B cell (primary cell): ENCODE measurements around the gene CNOT8. TPM values are rescaled to one million over a fixed set of nuclear protein-coding genes. Genes with fewer than 3 reads are reported as not detected.

Experiments used
- ATAC-seq: fragments of 200-7000 bp; cut with Tn5 transposase; one replicate; pipeline ENCODE4 v1.10.0; 2021; ENCODE audit warnings: low read depth, mild to moderate bottlenecking, moderate number of reproducible peaks, moderate library complexity
- CTCF ChIA-PET: fragments of 350-600 bp; sonication (Branson Sonifier 250); formaldehyde crosslinking; loops from one replicate; lab custom pipeline; 2021; ENCODE audit warnings: antibody characterized with exemption, inconsistent platforms; lab: Charles Lee
- POLR2A ChIA-PET: fragments of 350-600 bp; sonication (Branson Sonifier 250); formaldehyde crosslinking; loops from one replicate; lab custom pipeline; 2021; ENCODE audit warnings: antibody characterized with exemption; lab: Charles Lee
- DNase-seq: peaks from one replicate; pipeline ENCODE4 v3.0.0; 2013
- H2AFZ ChIP-seq: 2 replicates; pipeline ENCODE4 v1.6.1; 2012; ENCODE audit warnings: mild to moderate bottlenecking, low read depth, low read length; ENCODE audit not compliant: insufficient read depth, poor library complexity, severe bottlenecking
- H3K27ac ChIP-seq, 2 donors: 1 replicate in 1 of 2; 2 replicates in 1 of 2; pipeline ENCODE4 v1.5.1; 2012 to 2013; ENCODE audit warnings: low read length in 2 of 2, mild to moderate bottlenecking in 2 of 2, moderate library complexity in 1 of 2
- H3K27me3 ChIP-seq, 4 experiments: fragments of 200-600 bp in 1 of 4; sonication (generic) in 1 of 4; replicated peaks in 1 of 4; 1 replicate in 2 of 4; 2 replicates in 2 of 4; pipeline versions ENCODE4 v1.6.1 to v1.7.0; 2013 to 2016; ENCODE audit warnings: low read length in 3 of 4, mild to moderate bottlenecking in 2 of 4, mixed read lengths in 1 of 4, moderate library complexity in 1 of 4; ENCODE audit not compliant: insufficient read depth in 4 of 4, control insufficient read depth in 3 of 4; ENCODE audit errors: control extremely low read depth in 1 of 4
- H3K36me3 ChIP-seq, 2 experiments: replicated peaks in 1 of 2; 1 replicate in 1 of 2; 2 replicates in 1 of 2; pipeline versions ENCODE4 v1.6.1 to v1.7.1; 2013; ENCODE audit warnings: low read length in 1 of 2; ENCODE audit not compliant: insufficient read depth in 2 of 2, control insufficient read depth in 1 of 2; ENCODE audit errors: control extremely low read depth in 1 of 2, extremely low read depth in 1 of 2
- H3K4me1 ChIP-seq, 2 donors: fragments of 200-600 bp in 1 of 2; sonication (generic) in 1 of 2; 1 replicate in 1 of 2; 2 replicates in 1 of 2; pipeline versions ENCODE4 v1.5.1 to v1.6.1; 2013 to 2017; ENCODE audit warnings: low read length in 2 of 2; ENCODE audit not compliant: control insufficient read depth in 2 of 2, insufficient read depth in 2 of 2
- H3K4me2 ChIP-seq: replicated peaks from 2 replicates; pipeline ENCODE3; 2012; ENCODE audit warnings: mild to moderate bottlenecking, low read depth, low read length; ENCODE audit not compliant: poor library complexity, severe bottlenecking
- H3K4me3 ChIP-seq, 5 experiments: fragments of 200-600 bp in 1 of 5; sonication (generic) in 1 of 5; 1 replicate in 3 of 5; 2 replicates in 2 of 5; pipeline versions ENCODE4 v1.5.1 to v1.7.0; 2011 to 2016; ENCODE audit warnings: low read length in 4 of 5, mild to moderate bottlenecking in 4 of 5, low read depth in 2 of 5, control low read depth in 1 of 5, moderate library complexity in 1 of 5; ENCODE audit not compliant: insufficient read depth in 1 of 5; ENCODE audit errors: control extremely low read depth in 1 of 5, extremely low read depth in 1 of 5
- H3K79me2 ChIP-seq: fragments of 200-600 bp; sonication (generic); one replicate; pipeline ENCODE4 v1.6.0; 2016; ENCODE audit warnings: low read length; ENCODE audit not compliant: control insufficient read depth, insufficient read depth
- H3K9ac ChIP-seq: fragments of 200-600 bp; sonication (generic); 2 replicates; pipeline ENCODE4 v1.6.1; 2017; ENCODE audit warnings: mild to moderate bottlenecking, low read length, moderate library complexity
- H3K9me3 ChIP-seq, 3 donors: one replicate each; pipeline versions ENCODE4 v1.6.1 to v1.7.1; 2013; ENCODE audit warnings: low read length in 2 of 3; ENCODE audit not compliant: control insufficient read depth in 2 of 3, insufficient read depth in 1 of 3; ENCODE audit errors: control extremely low read depth in 1 of 3
- H4K20me1 ChIP-seq: 2 replicates; pipeline ENCODE4 v1.6.0; 2012; ENCODE audit warnings: mild to moderate bottlenecking, low read length; ENCODE audit not compliant: insufficient read depth, control insufficient read depth, poor library complexity, severe bottlenecking
- H3K27ac Mint-ChIP-seq: one replicate; pipeline ENCODE4 v1.8.0; 2021; ENCODE audit warnings: mixed read lengths
- H3K27me3 Mint-ChIP-seq: one replicate; pipeline ENCODE4 v1.8.0; 2021; ENCODE audit warnings: mixed read lengths
- H3K4me1 Mint-ChIP-seq: one replicate; pipeline ENCODE4 v1.8.0; 2021; ENCODE audit warnings: mixed read lengths
- H3K4me3 Mint-ChIP-seq: one replicate; pipeline ENCODE4 v1.8.0; 2021; ENCODE audit warnings: mixed read lengths
- H3K9me3 Mint-ChIP-seq: one replicate; pipeline ENCODE4 v1.8.0; 2022; ENCODE audit warnings: mixed read lengths; ENCODE audit not compliant: insufficient read depth
- EZH2 ChIP-seq: IDR thresholded peaks from 2 replicates; pipeline ENCODE4 v1.6.1; 2012; ENCODE audit warnings: borderline replicate concordance, low read depth, mild to moderate bottlenecking, moderate library complexity, low read length; ENCODE audit not compliant: insufficient read depth, poor library complexity, severe bottlenecking
- WGBS: methylation state at CpG from one replicate; pipeline ENCODE4 v1.1.5; 2013; ENCODE audit warnings: missing lambda C conversion rate; ENCODE audit not compliant: insufficient coverage; 5-methylcytosine and 5-hydroxymethylcytosine counted together
- intact Hi-C: fragments of 100-400 bp; cut with micrococcal nuclease; formaldehyde crosslinking; loops from one replicate; pipeline ENCODE4 v1.10.0; 2022
- polyA plus RNA-seq: library from polyadenylated mRNA; depleted of rRNA; stranded (reverse); fragments of >200 nt; gene quantifications from 2 replicates; pipeline ENCODE4 v1.2.3, GENCODE V29; 2012
- total RNA-seq, 2 donors: library from RNA; stranded (reverse); fragments of 120-200 nt in 1 of 2; gene quantifications; 1 replicate in 1 of 2; 2 replicates in 1 of 2; pipeline versions ENCODE4 v1.2.3 to v1.2.4, GENCODE V29; 2013 to 2022
- TF ChIP-seq, protein P1 (sequence below): fragments of 200-600 bp; IDR thresholded peaks from one replicate; pipeline ENCODE4 v1.8.0; 2022; ENCODE audit warnings: antibody characterized with exemption, mild to moderate bottlenecking

CNOT8 gene
- total and polyA plus RNA-seq, 2 donors (not counting 1 experiment from before 2014, with no cell fraction given) = 58.5 to 78.6 TPM

DNA sequence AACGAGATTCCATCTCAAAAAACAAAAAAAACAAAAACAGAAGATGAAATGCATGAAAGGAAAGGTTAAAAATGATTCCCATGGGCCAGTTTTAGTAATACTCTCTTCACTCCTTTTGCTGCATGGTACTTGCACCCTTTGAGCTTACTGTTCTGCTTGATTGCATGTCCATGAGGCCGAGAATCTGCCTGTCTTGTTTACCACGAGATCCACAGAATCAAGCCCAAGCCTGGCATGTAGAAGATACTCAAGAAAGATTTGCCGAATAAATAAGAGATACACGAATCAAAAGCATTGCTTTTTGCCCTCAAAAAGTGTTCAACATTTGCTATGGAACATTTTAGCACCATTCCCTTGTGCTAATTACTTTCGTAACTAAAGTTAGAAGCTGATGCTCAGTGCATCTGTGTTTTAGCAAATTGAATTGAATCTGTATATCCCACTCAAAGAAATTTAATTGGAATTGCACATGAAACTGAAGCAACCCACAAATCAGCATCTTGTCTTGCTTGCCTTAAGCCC, 9.1 kb upstream of the CNOT8 start:
- no peaks in the 10 kb centered on the region for H3K27me3 ChIP-seq
- peaks cover 0 to 7% of the 10 kb centered on the region in 2 donors for H3K4me1 ChIP-seq
- H2AFZ ChIP-seq = no peak overlapping the region
- DNase-seq (no peak), ATAC-seq (no peak)
- ChIA-PET CTCF (no interaction called here), POLR2A (no interaction called here)
- H3K4me2 ChIP-seq = no peak overlapping the region
- Mint-ChIP-seq H3K9me3 (no peaks in the 10 kb centered on the region), H3K4me3 (no peak overlapping the region), H3K27ac (no peak overlapping the region), H3K27me3 (no peaks in the 10 kb centered on the region), H3K4me1 (no peaks in the 10 kb centered on the region)
- H4K20me1 ChIP-seq = no peaks in the 10 kb centered on the region
- TF ChIP-seq, protein P1, sequence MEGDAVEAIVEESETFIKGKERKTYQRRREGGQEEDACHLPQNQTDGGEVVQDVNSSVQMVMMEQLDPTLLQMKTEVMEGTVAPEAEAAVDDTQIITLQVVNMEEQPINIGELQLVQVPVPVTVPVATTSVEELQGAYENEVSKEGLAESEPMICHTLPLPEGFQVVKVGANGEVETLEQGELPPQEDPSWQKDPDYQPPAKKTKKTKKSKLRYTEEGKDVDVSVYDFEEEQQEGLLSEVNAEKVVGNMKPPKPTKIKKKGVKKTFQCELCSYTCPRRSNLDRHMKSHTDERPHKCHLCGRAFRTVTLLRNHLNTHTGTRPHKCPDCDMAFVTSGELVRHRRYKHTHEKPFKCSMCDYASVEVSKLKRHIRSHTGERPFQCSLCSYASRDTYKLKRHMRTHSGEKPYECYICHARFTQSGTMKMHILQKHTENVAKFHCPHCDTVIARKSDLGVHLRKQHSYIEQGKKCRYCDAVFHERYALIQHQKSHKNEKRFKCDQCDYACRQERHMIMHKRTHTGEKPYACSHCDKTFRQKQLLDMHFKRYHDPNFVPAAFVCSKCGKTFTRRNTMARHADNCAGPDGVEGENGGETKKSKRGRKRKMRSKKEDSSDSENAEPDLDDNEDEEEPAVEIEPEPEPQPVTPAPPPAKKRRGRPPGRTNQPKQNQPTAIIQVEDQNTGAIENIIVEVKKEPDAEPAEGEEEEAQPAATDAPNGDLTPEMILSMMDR = no peak
- TF ChIP-seq EZH2 = no peak
- H3K4me3 ChIP-seq = no peak overlapping the region
- H3K79me2 ChIP-seq = no peaks in the 10 kb centered on the region
- no peak overlapping the region for H3K27ac ChIP-seq
- no peak overlapping the region for H3K9ac ChIP-seq
- no peaks in the 10 kb centered on the region for H3K36me3 ChIP-seq
- no peaks in the 10 kb centered on the region for H3K9me3 ChIP-seq
- intact Hi-C loops = no loop called here
- WGBS = 41% methylated on average over 3 of the region's 6 CpGs

DNA sequence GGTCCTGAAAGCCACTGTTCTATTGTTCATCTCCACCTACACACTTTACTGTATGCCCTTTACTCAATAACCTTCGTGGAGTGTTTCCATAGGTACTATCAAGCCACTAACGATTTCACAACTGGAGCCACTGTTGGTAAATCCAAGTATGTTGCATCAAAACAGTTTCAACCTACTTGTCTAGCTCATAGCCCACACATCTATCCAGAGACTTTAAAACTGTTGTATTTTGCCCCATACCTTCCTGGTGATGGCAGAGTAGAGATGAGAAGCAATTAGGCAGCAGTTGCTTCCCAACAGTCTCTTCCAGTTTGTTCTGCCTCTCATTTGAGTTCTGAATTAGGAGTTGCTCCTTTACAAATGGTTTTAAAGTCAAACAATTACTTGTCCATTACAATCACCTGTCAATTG, 8.6 kb upstream of the CNOT8 start:
- intact Hi-C loops = no loop called here
- WGBS = 90% methylated on average over 2 of the region's 2 CpGs
- no peak overlapping the region for H3K27ac ChIP-seq

More for the DNA sequence above, 8.6 kb upstream of the CNOT8 start:
- Histone ChIP-seq H2AFZ (no peak overlapping the region), H4K20me1 (no peaks in the 10 kb centered on the region), H3K4me2 (no peak overlapping the region), H3K27me3 (no peaks in the 10 kb centered on the region), H3K9me3 (no peaks in the 10 kb centered on the region), H3K4me1 (peaks cover 0 to 7% of the 10 kb centered on the region in 2 donors), H3K9ac (no peak overlapping the region), H3K36me3 (no peaks in the 10 kb centered on the region), H3K4me3 (no peak overlapping the region), H3K79me2 (no peaks in the 10 kb centered on the region)
- Mint-ChIP-seq H3K9me3 (no peaks in the 10 kb centered on the region), H3K4me1 (no peaks in the 10 kb centered on the region), H3K4me3 (no peak overlapping the region), H3K27me3 (no peaks in the 10 kb centered on the region), H3K27ac (no peak overlapping the region)
- CTCF ChIA-PET = no interaction called here
- TF ChIP-seq, protein P1 = no peak
- TF ChIP-seq EZH2 = no peak
- POLR2A ChIA-PET = no interaction called here
- no peak for DNase-seq
- no peak for ATAC-seq
